HG03342 (cell line): Measurements from ENCODE around the gene EHD4.

Source experiments
- ATAC-seq: cut with Tn5 transposase; IDR thresholded peaks from one replicate; pipeline ENCODE4 v1.9.1; 2021; ENCODE audit warnings: mild to moderate bottlenecking, moderate library complexity; ENCODE audit not compliant: unreplicated experiment

Gene EHD4

DNA sequence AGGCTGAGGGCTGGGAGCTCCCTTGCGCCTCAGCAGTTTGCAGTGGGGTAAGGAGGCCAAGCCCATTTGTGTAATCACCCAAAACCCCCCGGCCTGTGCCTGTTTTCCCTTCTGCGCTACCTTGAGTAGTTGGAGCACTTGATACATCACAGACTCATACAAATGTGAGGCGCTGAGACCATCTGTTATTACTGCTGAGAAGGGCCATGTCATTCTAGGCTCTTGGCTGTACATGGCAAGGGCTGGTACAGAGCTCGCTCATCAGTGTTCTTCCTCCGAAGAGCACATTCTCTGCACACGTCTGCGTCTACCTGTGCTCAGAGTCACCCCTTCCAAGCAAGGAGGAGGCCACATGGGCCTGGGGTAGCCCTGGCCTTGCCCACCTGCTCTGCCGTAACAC is 124.4 kb downstream of the EHD4 start:
- ATAC-seq = no peak

DNA sequence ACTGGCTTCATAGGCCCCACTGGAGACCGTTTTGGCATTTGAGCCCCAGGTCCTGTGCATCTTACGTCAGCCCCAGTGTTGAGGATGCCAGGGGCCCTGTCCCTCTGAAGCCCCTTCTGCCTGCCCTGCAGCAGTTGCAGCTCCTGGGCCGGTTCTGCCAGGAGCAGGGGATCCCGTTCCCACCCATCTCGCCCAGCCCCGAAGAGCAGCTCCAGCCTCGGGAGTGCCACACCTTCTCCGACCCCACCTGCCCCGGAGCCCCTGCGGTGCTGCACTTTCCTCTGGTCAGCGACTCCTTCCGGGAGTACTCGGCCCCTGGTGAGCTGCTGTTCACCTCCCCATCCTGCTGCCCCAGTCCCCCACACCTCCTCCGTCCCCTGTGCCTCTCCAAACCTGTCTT is 125.2 kb downstream of the EHD4 start:
- ATAC-seq = no peak
